C4-2B (cell line): Measurements from ENCODE around the gene HOXB9.

Experiments used
- H3K27ac ChIP-seq: fragments of 450-650 bp; 2 replicates; pipeline ENCODE4 v1.5.1; 2017
- CTCF ChIP-seq: fragments of 450-650 bp; conservative IDR thresholded peaks from 2 replicates; pipeline ENCODE4 v1.5.1; 2017; ENCODE audit warnings: mild to moderate bottlenecking
- ZFX ChIP-seq: fragments of 450-650 bp; IDR thresholded peaks from 2 replicates; pipeline ENCODE4 v1.6.1; 2017

The HOXB9 gene

GRCh38 chr17:48591255-48592056 is 34.7 kb downstream of the HOXB9 start:
- TF ChIP-seq CTCF (no peak), ZFX (no peak)
- no peak overlapping the region for H3K27ac ChIP-seq

DNA sequence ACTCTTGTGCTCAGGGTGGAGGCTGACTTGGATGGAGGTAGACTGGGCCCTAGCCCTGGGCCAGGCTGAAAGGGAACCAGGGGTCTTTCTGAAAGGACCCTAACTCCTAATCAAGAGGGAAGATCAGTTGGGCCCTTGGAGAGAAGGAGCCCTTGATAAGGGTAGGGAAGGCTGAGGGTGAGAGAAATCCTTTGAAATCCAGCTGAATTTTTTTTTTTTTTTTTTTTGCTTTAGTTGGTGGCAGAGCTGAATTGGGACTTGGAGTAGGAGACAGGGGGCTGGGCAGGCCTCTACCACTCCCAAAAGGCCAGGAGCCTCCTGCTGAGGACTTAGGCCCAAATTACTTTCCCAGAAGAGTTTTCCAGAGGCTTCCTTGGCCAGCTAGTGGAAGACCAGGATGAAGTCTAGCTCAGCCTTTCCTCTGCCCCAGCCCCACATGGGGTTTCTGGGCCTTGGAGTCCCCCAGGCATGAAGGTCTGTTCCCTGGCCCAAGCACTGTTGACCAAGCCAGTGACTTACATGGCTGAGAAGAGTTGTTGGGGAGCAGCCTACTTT is 35.5 kb downstream of the HOXB9 start:
- no peak overlapping the region for H3K27ac ChIP-seq
- no peak for TF ChIP-seq CTCF
- no peak for TF ChIP-seq ZFX

DNA sequence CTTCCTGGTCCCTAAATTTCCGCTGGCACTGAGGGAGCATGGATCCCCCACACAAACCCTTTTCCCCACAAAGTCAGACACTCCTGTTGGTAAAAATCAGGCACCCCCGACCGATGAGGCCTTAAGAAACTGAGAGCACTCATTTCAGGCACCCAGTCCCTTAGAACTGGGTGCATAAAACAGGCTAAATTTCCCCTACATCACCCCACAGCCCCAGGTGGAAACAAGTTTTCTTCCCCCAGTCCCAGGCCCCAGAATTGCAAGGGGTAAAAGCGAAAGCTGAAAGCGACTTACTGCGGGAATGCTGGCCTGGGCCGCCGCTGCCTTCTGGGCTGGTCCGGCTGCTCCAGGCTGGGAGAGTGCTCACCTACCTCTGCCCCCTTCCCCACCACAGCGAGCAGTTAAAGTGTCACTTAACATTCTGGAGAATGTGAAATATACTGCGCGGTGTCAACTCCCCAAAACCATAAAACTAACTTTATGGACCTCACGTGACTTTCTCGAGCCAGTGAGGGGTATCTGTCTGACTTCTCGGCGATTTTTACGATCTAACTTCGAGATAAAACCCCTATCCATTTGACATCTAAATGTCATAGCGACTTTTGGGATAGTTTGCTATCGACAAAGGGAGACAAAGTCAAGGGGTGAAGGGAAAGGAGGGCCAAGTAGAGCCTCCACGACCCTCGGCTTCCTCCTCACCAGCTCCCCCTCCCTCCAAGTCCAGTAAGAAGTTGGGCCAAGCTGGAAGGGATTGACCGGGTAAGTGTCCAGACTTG is 36.1 kb downstream of the HOXB9 start, which contains the start of gene HOXB3:
Gene HOXB3, minus strand, starts transcription at position 411 of the 776 bp plus-strand sequence. CDS start 37,767 bp downstream, outside the sequence.
- no peak within 1 kb of the TSS for H3K27ac ChIP-seq
- TF ChIP-seq ZFX = no peak
- no peak for TF ChIP-seq CTCF

- TF ChIP-seq ZFX (no peak), CTCF (no peak)
- H3K27ac ChIP-seq = no peak overlapping the region
These were observed 36.9 kb downstream of the HOXB9 start for GRCh38 chr17:48589060-48589830.

DNA sequence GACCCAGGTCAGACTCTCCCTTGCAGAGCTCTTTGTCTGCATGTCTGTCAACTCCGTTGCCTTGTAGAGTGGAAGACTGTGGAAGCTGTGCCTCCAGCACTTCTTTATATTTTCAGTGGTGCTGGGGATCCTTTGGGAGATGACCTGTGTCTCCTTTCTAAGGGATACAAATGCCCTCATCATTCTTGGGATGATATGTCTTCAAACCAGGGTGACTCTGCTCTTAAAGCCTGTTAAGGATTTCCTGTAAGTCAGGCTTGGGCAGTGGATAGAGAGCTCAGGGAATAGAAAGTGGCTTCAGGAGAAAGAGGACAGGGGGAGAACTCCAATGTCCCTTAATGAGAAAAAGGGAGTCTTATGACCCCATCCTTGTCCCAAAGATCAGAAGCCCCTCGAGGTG is 37.6 kb downstream of the HOXB9 start:
- no peak for TF ChIP-seq CTCF
- H3K27ac ChIP-seq = no peak overlapping the region

DNA sequence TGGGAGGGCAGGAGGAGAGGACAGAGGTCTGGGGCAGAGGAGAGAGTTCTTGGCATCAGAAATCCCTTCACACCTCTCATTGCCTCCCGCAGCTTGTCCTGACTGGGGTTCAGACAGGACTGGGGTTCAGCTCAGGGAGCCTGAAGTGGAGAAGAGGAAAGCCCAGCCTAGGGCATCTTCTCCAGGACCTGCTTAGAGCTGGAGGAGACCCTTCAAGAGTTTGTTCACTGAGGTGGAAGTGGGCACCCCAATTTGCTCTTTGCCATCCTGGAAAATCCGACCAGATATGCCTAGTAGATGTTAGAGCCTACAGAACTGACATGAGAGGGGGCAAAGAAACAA is 38.1 kb downstream of the HOXB9 start:
- no peak overlapping the region for H3K27ac ChIP-seq
- TF ChIP-seq CTCF (no peak), ZFX (no peak)
